Activated naive CD8-positive, alpha-beta T cell treated with anti-CD3 and anti-CD28 coated beads, Interleukin-2, amount 10 ng/mL, durations not matched to agents 7 days and 5 days (primary cell): ENCODE measurements around the gene SIM1. TPM values are rescaled to one million over a fixed set of nuclear protein-coding genes. Genes with fewer than 3 reads are reported as not detected.

ENCODE experiments used
- ATAC-seq: fragments of 150-1000 bp; cut with Tn5 transposase; one replicate; pipeline ENCODE4 v1.10.0; 2021; ENCODE audit warnings: low read depth, moderate library complexity
- POLR2A ChIA-PET: fragments of 350-600 bp; sonication (Branson Sonifier 250); formaldehyde crosslinking; loops from one replicate; lab custom pipeline; 2021; ENCODE audit warnings: antibody characterized with exemption; lab: Charles Lee
- DNase-seq: peaks from one replicate; pipeline ENCODE4 v3.0.0; 2021
- H3K27ac Mint-ChIP-seq: one replicate; pipeline ENCODE4 v1.8.0; 2022; ENCODE audit warnings: mild to moderate bottlenecking, mixed read lengths
- H3K27me3 Mint-ChIP-seq: one replicate; pipeline ENCODE4 v1.8.0; 2022; ENCODE audit warnings: mild to moderate bottlenecking, moderate library complexity, mixed read lengths
- H3K36me3 Mint-ChIP-seq: one replicate; pipeline ENCODE4 v1.8.0; 2021; ENCODE audit warnings: mild to moderate bottlenecking, mixed read lengths
- H3K4me1 Mint-ChIP-seq: one replicate; pipeline ENCODE4 v1.8.0; 2021; ENCODE audit warnings: mixed read lengths
- H3K4me3 Mint-ChIP-seq: one replicate; pipeline ENCODE4 v1.8.0; 2022; ENCODE audit warnings: mild to moderate bottlenecking, moderate library complexity, mixed read lengths
- H3K9me3 Mint-ChIP-seq: one replicate; pipeline ENCODE4 v1.8.0; 2021; ENCODE audit warnings: mixed read lengths
- total RNA-seq, 2 experiments: library from RNA; stranded (reverse); gene quantifications; one replicate each; pipeline ENCODE4 v1.2.3, GENCODE V29; 2021

The SIM1 gene
- total RNA-seq, 2 experiments from 2014 or later, result not detected

- H3K36me3 Mint-ChIP-seq, result no peaks in the 10 kb centered on the region
- H3K4me3 Mint-ChIP-seq, result no peak overlapping the region
- no peak for ATAC-seq
- POLR2A ChIA-PET, result no interaction called here
- DNase-seq, result no peak
- peaks cover 28% of the 10 kb centered on the region for H3K27me3 Mint-ChIP-seq
- H3K9me3 Mint-ChIP-seq, result no peaks in the 10 kb centered on the region
- H3K4me1 Mint-ChIP-seq, result no peaks in the 10 kb centered on the region
- H3K27ac Mint-ChIP-seq, result no peak overlapping the region
These were observed 23.8 kb downstream of the SIM1 start for GRCh38 chr6:100440935-100441334.

GRCh38 chr6:100435299-100435698 is 29.4 kb downstream of the SIM1 start:
- DNase-seq (no peak), ATAC-seq (no peak)
- H3K27me3 Mint-ChIP-seq, result peaks cover 3% of the 10 kb centered on the region
- no peak overlapping the region for H3K27ac Mint-ChIP-seq
- no peaks in the 10 kb centered on the region for H3K36me3 Mint-ChIP-seq
- POLR2A ChIA-PET, result no interaction called here
- no peaks in the 10 kb centered on the region for H3K9me3 Mint-ChIP-seq
- no peak overlapping the region for H3K4me3 Mint-ChIP-seq
- H3K4me1 Mint-ChIP-seq, result no peaks in the 10 kb centered on the region

- Mint-ChIP-seq H3K27ac (no peak overlapping the region), H3K9me3 (no peaks in the 10 kb centered on the region), H3K27me3 (peaks cover 3% of the 10 kb centered on the region), H3K36me3 (no peaks in the 10 kb centered on the region), H3K4me3 (no peak overlapping the region), H3K4me1 (no peaks in the 10 kb centered on the region)
- no peak for ATAC-seq
- POLR2A ChIA-PET, result no interaction called here
- no peak for DNase-seq
These were observed 30.8 kb downstream of the SIM1 start for GRCh38 chr6:100433726-100434435.

- Mint-ChIP-seq H3K27ac (no peak overlapping the region), H3K4me3 (no peak overlapping the region), H3K27me3 (peaks cover 3% of the 10 kb centered on the region), H3K36me3 (no peaks in the 10 kb centered on the region), H3K9me3 (no peaks in the 10 kb centered on the region), H3K4me1 (no peaks in the 10 kb centered on the region)
- DNase-seq (no peak), ATAC-seq (no peak)
- POLR2A ChIA-PET, result no interaction called here
These were observed 32.6 kb downstream of the SIM1 start for GRCh38 chr6:100432136-100432535.

- peaks cover 3% of the 10 kb centered on the region for H3K27me3 Mint-ChIP-seq
- POLR2A ChIA-PET, result no interaction called here
- H3K4me3 Mint-ChIP-seq, result no peak overlapping the region
- no peaks in the 10 kb centered on the region for H3K4me1 Mint-ChIP-seq
- DNase-seq (no peak), ATAC-seq (no peak)
- H3K9me3 Mint-ChIP-seq, result no peaks in the 10 kb centered on the region
- no peak overlapping the region for H3K27ac Mint-ChIP-seq
- no peaks in the 10 kb centered on the region for H3K36me3 Mint-ChIP-seq
These were observed 33.8 kb downstream of the SIM1 start for GRCh38 chr6:100430962-100431361.

- H3K4me1 Mint-ChIP-seq, result no peaks in the 10 kb centered on the region
- H3K27ac Mint-ChIP-seq, result no peak overlapping the region
- DNase-seq (no peak), ATAC-seq (no peak)
- POLR2A ChIA-PET, result no interaction called here
- no peak overlapping the region for H3K4me3 Mint-ChIP-seq
- H3K36me3 Mint-ChIP-seq, result no peaks in the 10 kb centered on the region
- peaks cover 3% of the 10 kb centered on the region for H3K27me3 Mint-ChIP-seq
- H3K9me3 Mint-ChIP-seq, result no peaks in the 10 kb centered on the region
These were observed 37.3 kb downstream of the SIM1 start for GRCh38 chr6:100427452-100427851.

GRCh38 chr6:100426744-100427338 is 37.9 kb downstream of the SIM1 start:
- H3K4me3 Mint-ChIP-seq, result no peak overlapping the region
- no peaks in the 10 kb centered on the region for H3K36me3 Mint-ChIP-seq
- POLR2A ChIA-PET, result no interaction called here
- H3K9me3 Mint-ChIP-seq, result no peaks in the 10 kb centered on the region
- ATAC-seq (no peak), DNase-seq (no peak)
- no peak overlapping the region for H3K27ac Mint-ChIP-seq
- H3K27me3 Mint-ChIP-seq, result peaks cover 3% of the 10 kb centered on the region
- no peaks in the 10 kb centered on the region for H3K4me1 Mint-ChIP-seq

GRCh38 chr6:100426241-100426640 is 38.5 kb downstream of the SIM1 start:
- no peak for DNase-seq
- Mint-ChIP-seq H3K4me3 (no peak overlapping the region), H3K9me3 (no peaks in the 10 kb centered on the region), H3K27ac (no peak overlapping the region), H3K4me1 (no peaks in the 10 kb centered on the region), H3K27me3 (peaks cover 3% of the 10 kb centered on the region), H3K36me3 (no peaks in the 10 kb centered on the region)
- no peak for ATAC-seq
- POLR2A ChIA-PET, result no interaction called here

GRCh38 chr6:100420711-100421110 is 44.0 kb downstream of the SIM1 start:
- POLR2A ChIA-PET, result no interaction called here
- no peaks in the 10 kb centered on the region for H3K36me3 Mint-ChIP-seq
- H3K27me3 Mint-ChIP-seq, result peaks cover 5% of the 10 kb centered on the region
- DNase-seq (no peak), ATAC-seq (no peak)
- no peaks in the 10 kb centered on the region for H3K4me1 Mint-ChIP-seq
- no peak overlapping the region for H3K27ac Mint-ChIP-seq
- H3K4me3 Mint-ChIP-seq, result no peak overlapping the region
- no peaks in the 10 kb centered on the region for H3K9me3 Mint-ChIP-seq

- Mint-ChIP-seq H3K4me3 (no peak overlapping the region), H3K9me3 (no peaks in the 10 kb centered on the region), H3K36me3 (no peaks in the 10 kb centered on the region), H3K27ac (no peak overlapping the region), H3K27me3 (peaks cover 9% of the 10 kb centered on the region), H3K4me1 (no peaks in the 10 kb centered on the region)
- DNase-seq (no peak), ATAC-seq (no peak)
- POLR2A ChIA-PET, result no interaction called here
These were observed 47.7 kb downstream of the SIM1 start for GRCh38 chr6:100417036-100417435.

GRCh38 chr6:100415768-100416167 is 49.0 kb downstream of the SIM1 start:
- Mint-ChIP-seq H3K27me3 (peaks cover 9% of the 10 kb centered on the region), H3K36me3 (no peaks in the 10 kb centered on the region), H3K27ac (no peak overlapping the region), H3K4me3 (no peak overlapping the region), H3K4me1 (no peaks in the 10 kb centered on the region), H3K9me3 (no peaks in the 10 kb centered on the region)
- DNase-seq (no peak), ATAC-seq (no peak)
- POLR2A ChIA-PET, result no interaction called here

- ATAC-seq (no peak), DNase-seq (no peak)
- Mint-ChIP-seq H3K4me3 (no peak overlapping the region), H3K4me1 (no peaks in the 10 kb centered on the region), H3K9me3 (no peaks in the 10 kb centered on the region), H3K27ac (no peak overlapping the region), H3K36me3 (no peaks in the 10 kb centered on the region), H3K27me3 (peaks cover 9% of the 10 kb centered on the region)
- POLR2A ChIA-PET, result no interaction called here
These were observed 51.8 kb downstream of the SIM1 start for GRCh38 chr6:100412872-100413271.

GRCh38 chr6:100404051-100404450 is 60.7 kb downstream of the SIM1 start:
- Mint-ChIP-seq H3K27me3 (peaks cover 10% of the 10 kb centered on the region), H3K4me1 (no peaks in the 10 kb centered on the region), H3K4me3 (no peak overlapping the region), H3K36me3 (no peaks in the 10 kb centered on the region), H3K27ac (no peak overlapping the region), H3K9me3 (no peaks in the 10 kb centered on the region)
- ATAC-seq (no peak), DNase-seq (no peak)
- POLR2A ChIA-PET, result no interaction called here

- H3K36me3 Mint-ChIP-seq, result no peaks in the 10 kb centered on the region
- DNase-seq (no peak), ATAC-seq (no peak)
- POLR2A ChIA-PET, result no interaction called here
- no peaks in the 10 kb centered on the region for H3K9me3 Mint-ChIP-seq
- no peak overlapping the region for H3K27ac Mint-ChIP-seq
- H3K4me3 Mint-ChIP-seq, result no peak overlapping the region
- no peaks in the 10 kb centered on the region for H3K27me3 Mint-ChIP-seq
- H3K4me1 Mint-ChIP-seq, result no peaks in the 10 kb centered on the region
These were observed 71.2 kb downstream of the SIM1 start for GRCh38 chr6:100393493-100393892.
